Suprapubic skin (tissue), 4 donors: ENCODE data around the gene P2RY8.

Experiments used
- EP300 ChIP-seq: sonication (generic); formaldehyde crosslinking; IDR thresholded peaks from one replicate; pipeline ENCODE4 v1.6.1; 2017; ENCODE audit warnings: antibody characterized with exemption
- POLR2A ChIP-seq, 2 donors: fragments of 450-650 bp; IDR thresholded peaks; one replicate each; pipeline ENCODE4 v1.6.1; 2017; ENCODE audit warnings: antibody characterized with exemption in 2 of 2, mild to moderate bottlenecking in 2 of 2, moderate library complexity in 2 of 2
- POLR2AphosphoS5 ChIP-seq, 3 donors: sonication (generic); formaldehyde crosslinking; IDR thresholded peaks; one replicate each; pipeline ENCODE4 v1.6.1; 2017; ENCODE audit warnings: antibody characterized with exemption in 3 of 3
- TF ChIP-seq, protein P1 (sequence below), 2 donors: fragments of 200-600 bp in 1 of 2; fragments of 450-650 bp in 1 of 2; sonication (generic) in 1 of 2; IDR thresholded peaks; one replicate each; pipeline ENCODE4 v1.5.1; 2016 to 2019; ENCODE audit warnings: antibody characterized with exemption in 2 of 2, mild to moderate bottlenecking in 1 of 2, moderate library complexity in 1 of 2

DNA sequence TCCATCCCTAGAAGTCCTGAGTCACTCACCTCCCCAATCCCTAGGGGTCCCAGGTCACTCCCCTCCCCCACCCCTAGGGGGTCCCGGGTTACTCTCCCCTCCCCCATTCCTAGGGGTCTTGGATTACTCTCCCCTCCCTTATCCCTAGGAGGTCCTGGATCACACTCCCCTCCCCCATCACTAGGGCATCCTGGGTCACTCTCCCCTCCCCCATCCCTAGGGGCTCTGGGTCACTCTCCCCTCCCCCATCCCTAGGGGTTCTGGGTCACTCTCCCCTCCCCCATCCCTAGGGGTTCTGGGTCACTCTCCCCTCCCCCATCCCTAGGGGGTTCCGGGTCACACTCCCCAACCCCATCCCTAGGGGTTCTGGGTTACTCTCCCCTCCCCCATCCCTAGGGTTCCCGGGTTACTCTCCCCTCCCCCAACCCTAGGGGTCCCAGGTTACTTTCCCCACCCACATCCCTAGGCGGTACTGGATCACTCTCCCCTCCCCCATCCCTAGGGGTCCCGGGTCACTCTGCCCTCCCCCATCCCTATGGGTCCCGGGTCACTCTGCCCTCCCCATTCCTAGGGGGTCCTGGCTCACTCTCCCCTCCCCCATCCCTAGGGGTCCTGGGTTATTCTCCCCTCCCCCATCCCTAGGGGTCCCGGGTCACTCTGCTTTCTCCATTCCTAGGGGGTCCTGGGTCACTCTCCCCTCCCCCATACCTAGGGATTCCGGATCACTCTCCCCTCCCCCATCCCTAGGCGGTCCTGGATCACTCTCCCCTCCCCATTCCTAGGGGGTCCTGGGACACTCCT lies 86.4 kb downstream of the P2RY8 start:
- TF ChIP-seq, protein P1, sequence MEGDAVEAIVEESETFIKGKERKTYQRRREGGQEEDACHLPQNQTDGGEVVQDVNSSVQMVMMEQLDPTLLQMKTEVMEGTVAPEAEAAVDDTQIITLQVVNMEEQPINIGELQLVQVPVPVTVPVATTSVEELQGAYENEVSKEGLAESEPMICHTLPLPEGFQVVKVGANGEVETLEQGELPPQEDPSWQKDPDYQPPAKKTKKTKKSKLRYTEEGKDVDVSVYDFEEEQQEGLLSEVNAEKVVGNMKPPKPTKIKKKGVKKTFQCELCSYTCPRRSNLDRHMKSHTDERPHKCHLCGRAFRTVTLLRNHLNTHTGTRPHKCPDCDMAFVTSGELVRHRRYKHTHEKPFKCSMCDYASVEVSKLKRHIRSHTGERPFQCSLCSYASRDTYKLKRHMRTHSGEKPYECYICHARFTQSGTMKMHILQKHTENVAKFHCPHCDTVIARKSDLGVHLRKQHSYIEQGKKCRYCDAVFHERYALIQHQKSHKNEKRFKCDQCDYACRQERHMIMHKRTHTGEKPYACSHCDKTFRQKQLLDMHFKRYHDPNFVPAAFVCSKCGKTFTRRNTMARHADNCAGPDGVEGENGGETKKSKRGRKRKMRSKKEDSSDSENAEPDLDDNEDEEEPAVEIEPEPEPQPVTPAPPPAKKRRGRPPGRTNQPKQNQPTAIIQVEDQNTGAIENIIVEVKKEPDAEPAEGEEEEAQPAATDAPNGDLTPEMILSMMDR (IDR thresholded peaks at IDR 0.05), result no peak
- TF ChIP-seq POLR2A (IDR thresholded peaks at IDR 0.05), result no peak
- no peak for TF ChIP-seq POLR2AphosphoS5 (IDR thresholded peaks at IDR 0.05)
- TF ChIP-seq EP300, result no peak
